Keratinocyte (primary cell): ENCODE measurements around the gene B3GNT3. TPM values are rescaled to one million over a fixed set of nuclear protein-coding genes. Genes with fewer than 3 reads are reported as not detected.

Experiments
- DNase-seq: peaks from one replicate; pipeline ENCODE4 v3.0.0-alpha.2; 2011; ENCODE audit warnings: low read depth, missing footprints, low spot score
- FAIRE-seq: peaks from 2 replicates; lab custom pipeline; 2011; peaks lifted over from hg19 to GRCh38; lab: Jason Lieb, UNC
- H2AFZ ChIP-seq: 2 replicates; pipeline ENCODE4 v1.6.0; 2012; ENCODE audit warnings: low read length, control low read depth, inconsistent platforms; ENCODE audit not compliant: control insufficient read depth
- H3K27ac ChIP-seq: 2 replicates; pipeline ENCODE4 v1.5.1; 2011; ENCODE audit warnings: low read length; ENCODE audit not compliant: control insufficient read depth, insufficient read depth
- H3K27me3 ChIP-seq: 3 replicates; pipeline ENCODE4 v1.6.0; 2011; ENCODE audit warnings: low read length; ENCODE audit not compliant: control insufficient read depth, insufficient read depth; ENCODE audit errors: extremely low read depth
- H3K36me3 ChIP-seq, 2 experiments: 2 replicates in 1 of 2; 3 replicates in 1 of 2; pipeline ENCODE4 v1.5.1; 2011; ENCODE audit warnings: low read length in 2 of 2, mild to moderate bottlenecking in 1 of 2; ENCODE audit not compliant: control insufficient read depth in 2 of 2, insufficient read depth in 2 of 2; ENCODE audit errors: extremely low read depth in 1 of 2
- H3K4me1 ChIP-seq: 3 replicates; pipeline ENCODE4 v1.5.1; 2011; ENCODE audit warnings: low read length; ENCODE audit not compliant: control insufficient read depth, insufficient read depth; ENCODE audit errors: extremely low read depth
- H3K4me2 ChIP-seq: 3 replicates; pipeline ENCODE4 v1.6.0; 2011; ENCODE audit warnings: low read depth, low read length; ENCODE audit not compliant: control insufficient read depth, insufficient read depth; ENCODE audit errors: extremely low read depth
- H3K4me3 ChIP-seq, 3 experiments: fragments of 200-600 bp in 1 of 3; sonication (generic) in 1 of 3; 2 replicates in 2 of 3; 3 replicates in 1 of 3; pipeline ENCODE4 v1.5.1; 2011 to 2016; ENCODE audit warnings: low read length in 3 of 3, mild to moderate bottlenecking in 3 of 3, control low read depth in 2 of 3, inconsistent platforms in 1 of 3, low read depth in 1 of 3, mixed read lengths in 1 of 3, mixed run types in 1 of 3, moderate library complexity in 1 of 3; ENCODE audit not compliant: control insufficient read depth in 2 of 3, insufficient read depth in 2 of 3; ENCODE audit errors: extremely low read depth in 1 of 3
- H3K79me2 ChIP-seq: 2 replicates; pipeline ENCODE4 v1.6.0; 2012; ENCODE audit warnings: low read length; ENCODE audit not compliant: control insufficient read depth, insufficient read depth
- H3K9ac ChIP-seq: 3 replicates; pipeline ENCODE4 v1.6.0; 2011; ENCODE audit warnings: low read length; ENCODE audit not compliant: control insufficient read depth, insufficient read depth; ENCODE audit errors: extremely low read depth
- H3K9me1 ChIP-seq: 3 replicates; pipeline ENCODE4 v1.6.0; 2011; ENCODE audit warnings: low read length; ENCODE audit not compliant: control insufficient read depth, insufficient read depth; ENCODE audit errors: extremely low read depth
- H3K9me3 ChIP-seq: 2 replicates; pipeline ENCODE4 v1.5.1; 2012; ENCODE audit warnings: low read depth, low read length; ENCODE audit not compliant: control insufficient read depth
- H4K20me1 ChIP-seq: 3 replicates; pipeline ENCODE4 v1.6.0; 2011; ENCODE audit warnings: low read length; ENCODE audit not compliant: control insufficient read depth, insufficient read depth; ENCODE audit errors: extremely low read depth
- CTCF ChIP-seq, 3 experiments: IDR thresholded peaks in 1 of 3; conservative IDR thresholded peaks in 1 of 3; optimal IDR thresholded peaks in 1 of 3; 2 replicates in 2 of 3; 3 replicates in 1 of 3; pipeline versions ENCODE3 to v1.5.1; 2011; ENCODE audit warnings: low read length in 3 of 3, mild to moderate bottlenecking in 3 of 3, moderate library complexity in 2 of 3, control low read depth in 1 of 3, inconsistent platforms in 1 of 3; ENCODE audit not compliant: insufficient read depth in 2 of 3; ENCODE audit errors: extremely low read depth in 1 of 3
- EZH2 ChIP-seq: IDR thresholded peaks from one replicate; pipeline ENCODE4 v1.6.1; 2012; ENCODE audit warnings: inconsistent platforms, mild to moderate bottlenecking, low read length, moderate library complexity
- dilution Hi-C: fragments of 300-500 bp; cut with MboI; formaldehyde crosslinking; loops from one replicate; pipeline ENCODE4 v1.7.0; 2020; ENCODE audit warnings: low sequenced_read_pairs; ENCODE audit not compliant: extremely low pct_ligation_motif_present
- polyA plus RNA-seq, 5 experiments: library from polyadenylated mRNA; depleted of rRNA in 3 of 5; stranded (reverse) in 3 of 5; stranded (forward) in 1 of 5; unstranded in 1 of 5; fragments of >200 nt; gene quantifications; 1 replicate in 1 of 5; 2 replicates in 3 of 5; 3 replicates in 1 of 5; pipeline versions ENCODE4 v1.2.1 to v1.2.3, GENCODE V29; 2011 to 2012; ENCODE audit warnings: missing spikeins in 2 of 5, low read depth in 1 of 5, low replicate concordance in 1 of 5

Gene B3GNT3
- polyA plus RNA-seq, 1 donor (not counting 4 experiments of a cell fraction or from before 2014, with no cell fraction given) = 4.4 TPM

- Histone ChIP-seq H3K27me3 (no peaks in the 10 kb centered on the region), H4K20me1 (no peaks in the 10 kb centered on the region), H3K4me3 (no peak overlapping the region), H3K79me2 (no peaks in the 10 kb centered on the region), H3K9ac (no peak overlapping the region), H3K9me3 (no peaks in the 10 kb centered on the region), H3K36me3 (peaks cover 0 to 3% of the 10 kb centered on the region in 2 experiments), H3K4me1 (no peaks in the 10 kb centered on the region), H2AFZ (no peak overlapping the region), H3K4me2 (no peak overlapping the region), H3K27ac (no peak overlapping the region), H3K9me1 (no peaks in the 10 kb centered on the region)
- dilution Hi-C loops = no loop called here
- no peak for DNase-seq
- TF ChIP-seq EZH2 (no peak), CTCF (optimal IDR thresholded peaks at IDR 0.05 in 1 of 3, IDR thresholded peaks at IDR 0.05 in 1 of 3, conservative IDR thresholded peaks at IDR 0.05 in 1 of 3; ENCODE audit: extremely low read depth in 1 of 3, insufficient read depth in 2 of 3, low read length in 3 of 3) (no peak)
- FAIRE-seq = no peak
Observed at GRCh38 chr19:17811681-17812080, 16.7 kb downstream of the B3GNT3 start.

GRCh38 chr19:17812099-17812498 is 17.2 kb downstream of the B3GNT3 start:
- DNase-seq (no peak), FAIRE-seq (no peak)
- no peak overlapping the region for H3K9ac ChIP-seq
- no peaks in the 10 kb centered on the region for H3K79me2 ChIP-seq
- H3K36me3 ChIP-seq = peaks cover 0 to 3% of the 10 kb centered on the region in 2 experiments
- dilution Hi-C loops = no loop called here
- H3K9me1 ChIP-seq = no peaks in the 10 kb centered on the region
- H3K27ac ChIP-seq = no peak overlapping the region
- H3K4me2 ChIP-seq = no peak overlapping the region
- H3K27me3 ChIP-seq = no peaks in the 10 kb centered on the region
- no peaks in the 10 kb centered on the region for H4K20me1 ChIP-seq
- no peak overlapping the region for H3K4me3 ChIP-seq
- no peaks in the 10 kb centered on the region for H3K9me3 ChIP-seq
- TF ChIP-seq EZH2 = no peak
- no peak for TF ChIP-seq CTCF (optimal IDR thresholded peaks at IDR 0.05 in 1 of 3, IDR thresholded peaks at IDR 0.05 in 1 of 3, conservative IDR thresholded peaks at IDR 0.05 in 1 of 3; ENCODE audit: extremely low read depth in 1 of 3, insufficient read depth in 2 of 3, low read length in 3 of 3)
- no peaks in the 10 kb centered on the region for H3K4me1 ChIP-seq
- H2AFZ ChIP-seq = no peak overlapping the region
